NOMO-1 treated with dmso at 0.1 percent for 144 hours (cell line): ENCODE results near the gene ARF3.

Source experiments
- DNase-seq: peaks from one replicate; lab custom pipeline; 2025; ENCODE audit not compliant: unreplicated experiment; lab: John Stamatoyannopoulos, UW

Gene ARF3

DNA sequence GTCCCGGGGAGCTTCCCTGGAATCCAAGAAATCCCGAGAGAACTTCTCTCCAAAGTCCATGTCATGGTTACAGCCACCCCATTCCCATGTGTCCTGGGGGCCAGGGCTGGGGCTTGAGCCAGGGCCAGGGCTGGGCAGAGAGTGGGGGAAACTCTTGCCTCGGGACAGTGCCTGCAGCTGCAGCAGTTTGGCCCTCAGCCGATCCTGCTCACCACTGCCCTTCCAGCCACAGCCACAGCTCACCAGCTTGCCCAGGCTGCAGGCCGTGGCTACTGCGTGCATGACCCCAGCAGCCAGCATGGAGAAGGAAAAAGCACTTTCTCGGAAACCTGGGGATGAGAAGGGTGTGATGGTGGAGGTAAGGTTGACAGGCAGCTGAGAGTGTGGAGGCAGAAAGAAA is 10.7 kb upstream of the ARF3 start:
- no peak for DNase-seq

DNA sequence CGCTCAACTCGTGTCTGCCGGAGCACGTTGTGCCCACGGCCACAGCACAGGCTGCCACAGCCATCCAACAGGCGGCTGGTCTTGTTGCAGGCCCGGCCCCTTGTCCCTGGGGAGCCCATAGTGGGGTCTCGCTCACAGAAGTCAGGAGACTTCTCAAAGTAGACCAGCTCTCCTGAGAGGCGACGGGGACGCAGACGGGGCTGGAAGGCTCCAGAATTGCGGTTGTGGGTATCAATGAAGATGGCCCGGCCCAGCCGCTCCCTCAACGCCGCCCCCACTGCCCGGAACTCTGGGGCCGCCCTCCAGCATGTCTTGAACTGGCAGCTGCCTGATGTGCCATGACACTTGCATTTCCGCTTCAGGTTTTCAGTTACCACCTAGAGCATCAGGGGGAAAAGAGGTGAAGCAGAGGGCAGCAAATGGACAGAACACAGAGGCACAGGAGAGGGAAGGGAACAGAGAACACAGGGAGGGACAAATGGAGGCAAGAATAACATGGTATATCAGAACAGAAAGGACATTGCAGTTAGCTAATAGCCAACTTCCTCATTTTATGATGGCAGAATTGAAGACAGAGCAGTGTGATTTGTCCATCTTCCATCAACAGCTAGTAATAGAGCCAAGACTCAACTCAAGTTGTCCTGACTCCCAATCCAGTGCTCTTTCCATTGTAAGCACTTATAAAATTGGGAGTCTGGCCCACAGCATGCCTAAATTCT is 9.0 kb upstream of the ARF3 start:
- DNase-seq = no peak

DNA sequence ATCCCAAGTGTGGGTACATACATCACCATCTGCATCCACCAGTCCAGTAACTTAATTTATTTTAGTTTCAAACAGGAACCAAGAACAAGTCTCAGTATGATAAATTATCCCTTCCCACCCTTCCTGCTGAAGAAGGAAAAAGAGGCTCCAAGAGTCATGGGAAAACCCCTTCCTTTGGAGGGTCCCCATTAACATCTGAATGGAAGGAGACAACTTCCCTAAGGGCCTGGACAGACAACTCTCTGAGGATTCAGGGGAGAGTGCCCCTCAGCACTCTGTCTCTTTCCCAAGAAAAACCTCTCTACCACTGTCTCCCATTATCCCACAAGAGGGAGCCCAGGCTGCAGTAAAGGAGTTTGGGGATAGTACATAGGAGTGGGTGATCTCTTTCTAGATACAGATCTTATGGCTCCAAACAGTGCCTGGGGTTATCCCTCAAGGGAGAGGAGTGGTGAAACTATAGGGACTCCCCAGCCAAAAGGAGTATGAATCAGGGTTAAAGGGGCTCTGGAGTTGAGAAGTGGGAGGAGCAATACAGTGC is 8.1 kb upstream of the ARF3 start:
- no peak for DNase-seq

DNA sequence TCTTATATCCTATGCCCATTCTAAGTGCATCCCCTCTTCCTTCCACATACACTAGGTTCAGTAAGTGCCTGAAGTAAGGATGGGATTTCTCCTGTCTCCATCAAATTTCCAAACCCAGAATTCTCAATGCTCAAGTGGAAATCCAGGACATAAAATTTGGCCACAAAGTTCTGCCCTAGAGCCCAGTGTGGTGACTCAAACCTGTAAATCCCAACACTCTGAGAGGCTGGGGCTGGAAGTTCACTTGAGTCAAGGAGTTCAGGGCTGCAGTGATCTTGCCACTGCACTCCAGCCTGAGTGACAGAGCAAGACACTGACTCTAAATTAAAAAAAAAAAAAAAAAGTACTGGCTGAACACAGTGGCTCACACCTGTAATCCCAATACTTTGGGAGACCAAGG is 4.5 kb upstream of the ARF3 start:
- no peak for DNase-seq

DNA sequence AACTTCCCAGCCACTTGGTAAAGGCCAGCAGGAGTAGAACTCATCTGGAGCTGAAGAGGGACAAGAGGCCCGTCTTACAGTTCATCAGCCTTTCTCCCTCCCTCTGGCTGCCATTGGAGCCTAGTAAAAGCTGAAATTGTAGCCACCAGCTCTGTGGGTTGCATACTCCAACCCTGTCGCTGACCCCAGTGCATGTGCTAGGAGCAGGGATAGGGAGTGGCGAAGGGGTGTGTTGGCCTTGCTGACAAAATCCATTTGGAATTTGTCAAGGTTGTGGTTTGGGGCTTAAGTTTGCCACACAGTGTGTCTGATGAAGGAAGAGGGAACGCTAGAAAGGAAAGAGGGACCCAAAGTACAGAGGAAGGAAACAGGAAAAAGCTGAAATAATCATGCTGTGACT is 4.0 kb upstream of the ARF3 start:
- no peak for DNase-seq

DNA sequence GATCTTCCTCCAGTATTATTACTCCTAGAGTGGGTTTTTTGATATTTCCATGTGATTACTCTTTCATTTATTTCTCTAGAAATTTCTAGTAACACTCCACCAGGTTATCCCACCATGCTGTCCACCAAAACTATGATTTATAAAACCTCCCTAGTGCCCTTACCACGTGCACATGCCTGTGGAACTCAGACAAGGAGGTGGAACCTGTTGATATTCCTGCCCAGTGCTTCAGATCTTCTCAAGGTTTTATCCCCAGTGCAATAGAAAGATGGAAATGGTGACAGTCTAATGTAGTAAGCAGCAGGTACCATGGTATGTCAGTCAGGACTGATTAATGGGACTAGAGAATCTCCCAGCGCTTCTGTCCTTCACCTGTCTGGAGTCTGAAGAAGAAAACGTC is 3.5 kb upstream of the ARF3 start:
- DNase-seq = no peak

DNA sequence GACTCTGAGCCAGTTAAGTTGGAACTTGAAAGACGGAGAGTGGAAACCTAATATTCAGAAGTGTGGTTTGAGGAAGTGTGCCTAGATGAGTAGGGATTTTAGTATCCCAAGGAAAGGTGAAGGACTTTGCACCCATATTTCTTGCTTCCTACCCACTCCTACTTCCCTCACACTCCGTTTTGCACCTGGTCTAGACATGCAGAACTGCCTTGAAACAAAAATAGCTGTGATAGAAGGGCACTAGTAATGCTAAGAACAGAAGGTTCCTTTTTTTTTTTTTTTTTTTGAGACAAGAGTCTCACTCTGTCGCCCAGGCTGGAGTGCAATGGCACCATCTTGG is 732 bp upstream of the ARF3 start:
- DNase-seq = no peak

DNA sequence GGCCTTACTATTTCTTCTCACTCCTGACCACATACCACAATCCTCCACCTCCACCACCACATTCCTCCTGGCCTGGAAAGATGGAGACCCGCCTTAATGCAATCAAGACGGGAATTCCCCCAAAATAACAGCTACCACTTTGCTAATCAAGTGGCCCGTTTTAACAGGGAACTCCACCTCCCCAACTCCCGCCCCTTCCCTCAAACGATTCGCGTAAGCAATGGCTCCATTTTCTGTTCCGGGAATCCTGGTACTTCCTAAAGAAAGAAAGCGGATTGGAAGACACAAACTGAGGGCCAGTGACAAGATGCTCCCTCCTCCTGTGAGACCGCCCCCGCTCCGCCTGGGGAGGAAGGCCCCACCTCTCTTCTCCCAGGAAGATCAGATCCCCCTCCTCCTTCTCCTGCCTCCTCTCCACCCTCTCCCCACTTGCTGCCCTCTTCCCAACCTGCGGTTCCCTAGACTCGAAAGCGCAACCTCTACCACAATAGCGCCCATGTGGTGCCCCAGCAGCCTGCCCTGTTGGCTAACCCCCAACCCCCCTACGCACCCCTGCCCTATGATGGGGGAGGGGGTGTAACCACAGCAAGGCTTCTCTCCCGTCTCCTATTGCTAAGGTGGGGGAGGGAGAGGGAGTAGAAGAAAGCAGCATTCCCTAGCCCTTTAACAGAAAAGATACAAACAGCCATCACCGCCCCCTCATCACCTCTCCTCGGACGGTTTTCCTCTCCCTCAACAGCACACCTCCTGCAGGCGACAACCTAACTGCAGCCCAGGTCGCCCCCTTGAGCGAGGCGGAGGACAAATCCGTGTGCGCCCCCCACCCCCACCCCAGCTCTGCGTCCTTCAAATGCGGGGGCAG is 777 bp downstream of the ARF3 start:
- peak; percentile 58 for DNase-seq

DNA sequence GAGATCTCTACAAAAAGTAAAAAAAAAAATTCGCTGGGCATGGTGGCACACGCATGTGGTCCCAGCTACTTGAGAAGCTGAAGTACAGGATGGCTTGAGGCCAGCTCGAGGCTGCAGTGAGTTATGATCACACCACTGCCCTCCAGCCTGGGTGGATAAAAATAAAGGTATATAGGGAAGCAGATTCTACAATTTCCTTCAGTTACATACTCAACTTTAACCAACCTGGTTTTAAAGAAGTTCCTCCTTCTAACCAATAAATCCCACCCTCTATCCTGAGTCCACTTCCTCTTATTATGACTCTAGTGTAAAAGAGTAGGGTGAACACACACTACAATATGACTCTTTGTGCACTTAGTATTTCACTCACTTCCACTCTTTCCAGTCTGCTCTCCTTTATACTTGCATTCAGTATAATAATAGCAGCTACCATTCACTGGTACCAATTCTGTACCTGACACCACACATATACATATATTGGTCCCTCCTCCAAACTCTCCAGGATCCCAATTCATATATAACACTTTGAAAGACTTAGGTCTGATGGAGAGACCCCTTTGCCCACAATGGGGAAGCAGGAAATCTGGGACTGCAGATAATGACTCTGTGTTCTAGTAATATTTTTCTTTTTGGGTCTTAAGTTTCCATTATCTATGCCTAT is 2.3 kb downstream of the ARF3 start:
- peak; percentile 77 for DNase-seq

DNA sequence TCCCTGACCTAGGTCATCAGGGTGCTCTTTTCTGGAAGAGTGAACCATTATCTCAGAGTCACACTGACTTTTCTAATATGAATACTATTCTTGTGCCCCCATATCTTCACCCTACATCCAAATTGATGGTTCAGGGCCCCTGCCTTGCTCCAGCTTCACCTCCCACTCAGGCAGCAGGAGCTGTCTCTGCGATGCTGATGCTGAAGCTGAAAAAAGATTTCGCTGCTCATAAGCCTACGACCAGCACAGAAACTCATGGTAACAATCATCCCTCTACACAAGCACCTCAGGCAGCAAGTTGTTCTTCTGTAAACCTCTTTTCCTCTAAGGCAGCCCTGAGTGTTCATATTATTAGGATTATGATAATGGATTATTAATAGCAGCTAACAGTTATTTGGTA is 3.2 kb downstream of the ARF3 start:
- DNase-seq = no peak

DNA sequence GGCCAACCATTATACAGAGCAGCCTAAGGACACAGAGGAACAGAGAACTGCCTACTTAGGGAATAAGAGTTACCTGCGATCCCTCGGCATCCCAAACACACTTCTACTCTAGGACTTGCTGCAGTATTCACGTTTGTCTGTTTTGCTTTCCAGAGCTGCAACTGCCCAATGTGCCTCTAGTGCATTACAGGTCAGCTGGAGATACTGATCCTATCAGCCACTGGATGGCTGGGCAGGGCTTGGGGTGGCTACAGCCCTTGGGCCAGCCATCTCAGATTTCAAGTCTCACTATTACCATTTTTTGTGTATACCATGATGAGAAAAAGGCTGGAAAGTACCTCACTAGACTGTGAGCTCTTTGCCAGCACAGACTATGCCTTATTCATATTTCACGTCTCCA is 4.6 kb downstream of the ARF3 start:
- DNase-seq = no peak

DNA sequence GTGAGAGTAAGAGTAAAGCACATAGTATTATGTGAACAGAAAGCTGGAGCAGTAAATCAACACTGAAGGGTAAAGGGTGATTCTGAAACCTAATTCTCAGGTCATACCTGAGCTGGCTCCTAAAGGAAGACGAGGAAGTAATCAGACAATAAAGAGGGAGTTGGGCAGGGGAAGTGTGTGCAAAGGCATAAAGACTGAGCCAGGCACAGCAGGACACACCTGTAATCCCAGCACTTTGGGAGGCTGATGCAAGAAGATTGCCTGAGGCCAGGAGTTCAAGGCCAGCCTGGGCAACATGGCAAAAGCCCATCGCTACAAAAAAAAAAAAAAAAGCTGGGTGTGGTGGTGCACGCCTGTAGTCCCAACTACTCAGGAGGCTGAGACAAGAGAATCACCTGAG is 9.6 kb downstream of the ARF3 start:
- no peak for DNase-seq

DNA sequence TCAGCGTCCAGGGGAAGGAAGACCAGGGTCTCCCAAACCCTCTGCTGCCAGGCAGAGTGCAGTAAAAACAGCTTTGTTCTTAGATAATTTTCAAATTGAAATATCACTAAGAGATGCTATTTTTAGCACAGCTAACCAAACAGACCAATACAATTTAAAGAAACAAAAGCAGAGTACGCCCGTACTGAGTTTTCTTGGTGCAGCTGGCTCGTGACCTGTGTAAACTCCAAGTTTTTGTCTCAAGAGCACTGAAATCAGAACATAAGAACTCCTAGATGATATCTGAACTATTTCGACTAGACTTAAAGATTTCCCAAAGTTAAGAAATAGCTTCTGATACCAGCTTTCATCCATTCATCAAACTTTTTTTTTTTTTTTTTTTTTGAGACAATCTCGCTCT is 10.3 kb downstream of the ARF3 start:
- no peak for DNase-seq

DNA sequence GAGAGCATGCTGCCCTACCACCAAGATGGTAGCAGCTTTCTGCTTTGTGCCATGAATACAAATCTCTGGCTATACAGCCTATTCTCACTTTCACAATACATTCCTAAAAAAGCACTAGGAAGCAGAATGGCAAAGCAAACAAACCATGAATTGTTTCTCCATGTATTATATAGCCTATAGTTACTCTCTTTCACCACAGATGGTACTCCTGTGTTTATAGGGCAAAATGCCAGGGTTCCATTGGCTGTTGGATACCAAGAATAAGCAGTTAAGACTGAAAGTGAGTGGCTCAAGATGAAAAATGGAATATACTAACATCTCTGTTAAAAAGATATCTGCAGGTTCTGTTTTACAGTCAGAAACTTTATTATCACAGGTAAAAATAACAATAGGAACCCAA is 11.1 kb downstream of the ARF3 start:
- DNase-seq = no peak

DNA sequence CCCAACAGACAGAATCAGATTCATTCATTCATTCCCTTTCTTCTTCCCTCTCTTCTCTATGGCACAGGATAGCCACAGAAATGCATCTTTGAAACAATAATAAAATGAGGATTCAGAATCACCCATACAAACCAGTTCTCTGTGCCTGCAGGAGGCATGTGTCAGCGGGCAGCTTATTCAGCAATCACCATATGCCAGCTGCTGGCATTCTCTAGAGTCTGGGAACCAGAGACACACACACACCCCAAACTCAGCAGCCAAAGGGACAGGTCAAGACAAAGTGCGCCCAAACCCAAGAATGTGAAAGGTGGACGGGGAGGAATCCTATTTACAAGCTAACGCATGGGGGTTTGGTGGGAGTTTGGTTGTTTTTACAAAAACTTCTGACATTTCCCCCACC is 14.1 kb downstream of the ARF3 start:
- no peak for DNase-seq

DNA sequence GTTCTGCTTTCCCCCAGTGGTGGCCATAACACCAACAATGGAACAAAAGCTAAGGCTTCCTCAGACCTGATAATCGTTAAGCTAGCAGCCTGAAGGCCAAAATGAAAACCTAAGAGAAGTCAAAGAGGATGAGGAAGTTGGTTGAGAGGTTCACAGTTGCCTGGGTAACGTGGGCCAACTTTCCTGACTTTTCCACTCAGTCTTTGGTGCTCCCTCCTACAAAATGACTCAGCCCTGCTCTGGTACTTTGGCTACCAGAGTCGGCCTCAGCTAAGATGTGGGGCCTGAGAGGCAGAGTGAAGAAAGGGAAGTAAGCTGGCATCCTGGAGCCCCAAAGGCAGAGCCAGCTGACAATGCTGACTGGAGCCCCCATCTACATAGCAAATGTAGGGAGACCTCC is 17.1 kb downstream of the ARF3 start:
- DNase-seq = peak; percentile 77

DNA sequence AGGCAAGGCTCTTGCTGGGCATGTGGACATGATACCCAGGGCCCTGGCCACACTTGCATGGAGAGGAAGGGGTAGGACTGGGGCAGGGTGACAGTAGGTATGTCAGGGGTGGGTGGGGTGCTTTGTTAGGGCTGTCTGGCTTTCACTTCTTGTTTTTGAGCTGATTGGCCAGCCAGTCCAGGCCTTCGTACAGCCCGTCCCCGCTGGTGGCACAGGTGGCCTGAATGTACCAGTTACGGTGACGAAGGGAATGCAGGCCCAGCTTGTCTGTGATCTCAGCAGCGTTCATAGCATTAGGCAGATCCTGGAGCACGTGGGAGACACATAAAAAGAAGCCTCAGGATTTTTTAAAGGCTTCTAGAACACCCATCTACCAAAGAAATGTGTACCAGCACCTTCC is 18.5 kb downstream of the ARF3 start:
- no peak for DNase-seq

DNA sequence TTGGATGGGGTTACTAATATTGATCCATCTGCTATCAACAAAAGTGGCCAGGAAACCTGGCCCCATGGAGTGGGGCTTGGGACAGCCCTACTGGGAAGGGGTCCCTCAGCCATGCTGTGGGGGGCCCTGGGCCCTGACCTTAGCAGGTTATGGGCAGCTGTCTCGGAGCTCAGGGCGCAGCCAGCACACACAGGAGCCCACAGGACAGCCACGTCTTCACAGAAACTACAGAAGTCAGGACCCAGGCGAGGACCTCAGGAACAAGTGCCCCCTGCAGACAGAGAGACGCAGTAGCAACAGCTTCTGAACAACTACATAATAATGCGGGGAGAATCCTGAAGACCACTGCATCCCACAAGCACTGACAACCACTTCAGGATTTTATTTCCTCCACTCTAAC is 20.1 kb downstream of the ARF3 start:
- no peak for DNase-seq

DNA sequence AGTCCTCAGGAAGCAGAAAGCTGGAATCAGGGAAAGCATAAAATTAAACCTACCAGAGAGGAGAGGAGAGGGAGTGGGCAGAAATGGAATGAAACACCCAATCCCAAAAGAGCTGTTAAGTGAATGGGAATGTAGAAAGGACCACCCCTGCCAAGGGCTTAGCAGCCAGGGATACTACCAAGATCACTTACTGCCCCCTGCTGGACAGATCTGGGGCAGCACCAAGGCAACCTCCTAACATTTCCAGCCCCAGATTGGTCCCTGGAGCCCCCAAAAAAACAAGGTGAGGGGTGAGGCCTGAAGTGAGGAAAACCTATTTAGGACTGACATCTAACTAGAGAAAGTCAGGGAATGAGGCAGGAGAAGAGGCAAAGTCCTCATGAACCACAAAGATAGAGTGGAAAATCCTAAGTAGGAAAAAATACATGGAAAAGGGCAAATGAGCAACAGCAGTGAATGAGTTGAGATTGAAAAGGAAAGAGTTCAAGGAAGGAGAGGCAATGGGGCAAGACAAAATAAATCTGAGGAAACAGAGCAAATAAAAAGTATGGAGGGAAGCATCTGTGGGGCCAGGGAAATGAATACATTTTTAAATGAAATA is 20.8 kb downstream of the ARF3 start:
- DNase-seq = peak; percentile 13

DNA sequence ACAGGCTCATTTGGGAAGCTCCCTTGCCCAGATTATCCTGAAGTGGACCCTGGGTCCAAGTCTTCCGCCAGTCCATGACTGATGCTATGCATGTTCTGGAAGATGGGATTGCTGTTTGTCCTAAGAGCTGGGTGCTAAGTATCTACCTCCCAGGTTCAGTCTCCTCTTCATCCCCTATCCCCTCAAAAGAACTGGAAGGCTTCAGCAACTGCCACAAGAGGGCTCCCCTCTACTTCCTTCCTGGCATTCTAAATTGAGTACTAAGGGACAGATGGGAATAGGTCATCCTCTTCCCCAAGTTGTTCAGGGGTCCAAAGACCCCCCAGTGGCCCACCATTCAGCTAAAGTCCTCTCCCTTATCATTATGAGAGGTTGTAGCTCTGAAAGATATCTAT is 23.0 kb downstream of the ARF3 start:
- DNase-seq = no peak

DNA sequence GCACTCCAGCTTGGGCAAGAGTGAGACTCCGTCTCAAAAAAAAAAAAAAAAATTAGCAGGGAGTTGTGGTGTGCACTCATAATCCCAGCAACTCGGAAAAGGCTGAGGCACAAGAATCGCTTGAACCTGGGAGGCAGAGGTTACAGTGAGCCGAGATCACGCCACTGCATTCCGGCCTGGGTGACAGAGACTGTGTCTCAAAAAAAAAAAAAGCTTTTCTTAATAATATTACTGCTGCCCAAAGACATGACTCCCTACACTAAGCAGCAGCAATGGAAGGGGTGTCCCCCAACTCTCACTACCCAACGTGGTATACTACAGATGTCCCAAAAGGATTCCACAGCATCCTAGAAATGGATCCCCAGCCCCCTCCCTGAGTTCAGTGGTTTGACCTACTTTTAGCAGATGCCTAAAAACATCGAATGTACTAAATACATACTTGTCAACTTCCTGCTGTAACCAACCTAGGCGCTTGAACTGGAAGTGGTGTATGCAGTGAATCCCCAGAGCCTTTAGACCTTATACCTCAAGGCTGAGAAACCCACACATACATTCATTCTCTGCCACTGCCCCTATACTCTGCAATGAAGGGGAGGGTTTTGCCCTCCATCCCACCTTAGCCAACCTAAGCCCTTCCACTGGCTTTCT is 23.5 kb downstream of the ARF3 start:
- no peak for DNase-seq
